A549 (cell line): ENCODE data around the gene CYP27B1. TPM values are rescaled to one million over a fixed set of nuclear protein-coding genes. Genes with fewer than 3 reads are reported as not detected.

ENCODE experiments used
- ATAC-seq, 2 experiments: fragments of 200-7000 bp in 1 of 2; fragments of >200 bp in 1 of 2; cut with Nextera tagmentation in 1 of 2; cut with Tn5 transposase in 1 of 2; 3 replicates each; pipeline versions ENCODE4 v1.8.0 to v1.9.1; 2018 to 2020; ENCODE audit warnings: mild to moderate bottlenecking in 1 of 2, moderate library complexity in 1 of 2
- CTCF ChIA-PET: fragments of 300-600 bp; sonication (Branson Sonifier 250); formaldehyde crosslinking; extraction: SDS; loops from one replicate; lab custom pipeline; 2021; ENCODE audit warnings: antibody characterized with exemption, inconsistent platforms; lab: Yijun Ruan, JAX
- POLR2A ChIA-PET: fragments of 350-600 bp; formaldehyde crosslinking; extraction: SDS; loops from one replicate; lab custom pipeline; 2021; ENCODE audit warnings: antibody characterized with exemption, inconsistent platforms; lab: Yijun Ruan, JAX
- DNase-seq, 2 experiments: peaks; one replicate each; pipeline versions ENCODE4 v3.0.0 to v3.0.0-alpha.2; 2011 to 2016; ENCODE audit warnings: low read depth in 1 of 2, low spot score in 1 of 2
- FAIRE-seq: peaks from 2 replicates; lab custom pipeline; 2011; peaks lifted over from hg19 to GRCh38; lab: Jason Lieb, UNC
- H3K27ac ChIP-seq, 2 experiments: fragments of >200 bp; sonication (Bioruptor Twin); formaldehyde crosslinking; 3 replicates each; pipeline ENCODE4 v1.5.1; 2016 to 2017
- H3K4me1 ChIP-seq: fragments of >200 bp; sonication (Bioruptor Twin); formaldehyde crosslinking; 3 replicates; pipeline ENCODE4 v1.6.1; 2016
- H3K4me2 ChIP-seq: fragments of >200 bp; sonication (Bioruptor Twin); formaldehyde crosslinking; 3 replicates; pipeline ENCODE4 v1.6.1; 2016
- H3K4me3 ChIP-seq: fragments of >200 bp; sonication (Bioruptor Twin); formaldehyde crosslinking; 3 replicates; pipeline ENCODE4 v1.5.1; 2016
- H3K9me3 ChIP-seq: fragments of >200 bp; sonication (Bioruptor Twin); formaldehyde crosslinking; 3 replicates; pipeline ENCODE4 v1.6.1; 2016
- CHD4 ChIP-seq: fragments of 200-600 bp; sonication (generic); IDR thresholded peaks from 2 replicates; pipeline ENCODE4 v1.6.1; 2016; ENCODE audit warnings: antibody characterized with exemption, mild to moderate bottlenecking, borderline replicate concordance
- EHF ChIP-seq: fragments of 250-450 bp; sonication (Bioruptor Pico); IDR thresholded peaks from 2 replicates; pipeline ENCODE4 v1.5.0; 2020; ENCODE audit warnings: mild to moderate bottlenecking
- FOSB ChIP-seq: fragments of 250-450 bp; sonication (Bioruptor Pico); IDR thresholded peaks from 2 replicates; pipeline ENCODE4 v1.5.0; 2020; ENCODE audit warnings: mild to moderate bottlenecking, moderate library complexity
- FOSL2 ChIP-seq, 2 experiments: fragments of 450-650 bp in 1 of 2; fragments of >200 bp in 1 of 2; sonication (Bioruptor Twin) in 1 of 2; formaldehyde crosslinking; IDR thresholded peaks; 2 replicates each; pipeline versions ENCODE4 v1.5.0 to v1.6.1; 2016 to 2020; ENCODE audit warnings: mild to moderate bottlenecking in 1 of 2, moderate library complexity in 1 of 2
- HOXA7 ChIP-seq: fragments of 250-450 bp; sonication (Bioruptor Pico); IDR thresholded peaks from 2 replicates; pipeline ENCODE4 v1.5.0; 2020; ENCODE audit warnings: mild to moderate bottlenecking, moderate library complexity
- HOXB13 ChIP-seq: fragments of 250-450 bp; sonication (Bioruptor Pico); IDR thresholded peaks from 2 replicates; pipeline ENCODE4 v1.5.0; 2020; ENCODE audit warnings: low read depth, mild to moderate bottlenecking, moderate library complexity
- KDM5A ChIP-seq: fragments of 200-600 bp; sonication (generic); IDR thresholded peaks from 2 replicates; pipeline ENCODE4 v1.6.1; 2016; ENCODE audit warnings: antibody characterized with exemption, mild to moderate bottlenecking
- MAFK ChIP-seq: fragments of 450-650 bp; IDR thresholded peaks from 2 replicates; pipeline ENCODE4 v1.6.1; 2014; ENCODE audit not compliant: partially characterized antibody
- MAZ ChIP-seq: fragments of 150-350 bp; IDR thresholded peaks from 2 replicates; pipeline ENCODE4 v1.6.1; 2014; ENCODE audit warnings: antibody characterized with exemption, low read depth, low read length, borderline replicate concordance
- NFE2L2 ChIP-seq: fragments of 150-350 bp; conservative IDR thresholded peaks from 2 replicates; pipeline ENCODE4 v1.6.1; 2014; ENCODE audit warnings: low read length
- POLR2A ChIP-seq: IDR thresholded peaks from 2 replicates; pipeline ENCODE4 v1.6.1; 2012; ENCODE audit warnings: mild to moderate bottlenecking, low read length
- RAD21 ChIP-seq, 2 experiments: fragments of >200 bp in 1 of 2; sonication (Bioruptor Twin) in 1 of 2; formaldehyde crosslinking in 1 of 2; IDR thresholded peaks in 1 of 2; conservative IDR thresholded peaks in 1 of 2; 2 replicates in 1 of 2; 3 replicates in 1 of 2; pipeline ENCODE4 v1.6.1; 2012 to 2018; ENCODE audit warnings: inconsistent platforms in 1 of 2
- RFX5 ChIP-seq: fragments of 450-650 bp; IDR thresholded peaks from 2 replicates; pipeline ENCODE4 v1.7.1; 2014; ENCODE audit warnings: antibody characterized with exemption, mild to moderate bottlenecking, moderate library complexity
- ZC3H11A ChIP-seq: fragments of 450-650 bp; IDR thresholded peaks from 2 replicates; pipeline ENCODE4 v1.6.1; 2014; ENCODE audit warnings: antibody characterized with exemption, mild to moderate bottlenecking
- WGBS: methylation state at CpG from one replicate; pipeline ENCODE4 v1.1.6; 2017; ENCODE audit errors: missing lambda C conversion rate; 5-methylcytosine and 5-hydroxymethylcytosine counted together
- polyA plus RNA-seq, 4 experiments: library from polyadenylated mRNA; depleted of rRNA in 3 of 4; stranded (reverse); fragments of >200 nt; fragmentation: RNase III in 1 of 4; extraction: RNeasy Plus Mini Kit Qiagen cat#74134 plus additional on column Dnase treatment in 1 of 4; gene quantifications; 2 replicates in 3 of 4; 3 replicates in 1 of 4; pipeline ENCODE4 v1.2.3, GENCODE V29; 2011 to 2017
- TF ChIP-seq, protein P1 (sequence below): fragments of >200 bp; sonication (Bioruptor Twin); formaldehyde crosslinking; IDR thresholded peaks from 2 replicates; pipeline ENCODE4 v1.6.1; 2016
- TF ChIP-seq, protein P2 (sequence below): fragments of 200-600 bp; sonication (generic); IDR thresholded peaks from 2 replicates; pipeline ENCODE4 v1.6.1; 2016; ENCODE audit warnings: antibody characterized with exemption, mild to moderate bottlenecking, moderate library complexity
- TF ChIP-seq, protein P3 (sequence below): fragments of >200 bp; sonication (Bioruptor Twin); formaldehyde crosslinking; IDR thresholded peaks from 3 replicates; pipeline ENCODE4 v1.6.1; 2016
- TF ChIP-seq, protein P4 (sequence below): IDR thresholded peaks from 2 replicates; pipeline ENCODE4 v1.6.1; 2012
- TF ChIP-seq, protein P5 (sequence below): fragments of 450-650 bp; IDR thresholded peaks from 2 replicates; pipeline ENCODE4 v1.6.1; 2014; ENCODE audit warnings: antibody characterized with exemption
- TF ChIP-seq, protein P6 (sequence below): fragments of 250-450 bp; sonication (Bioruptor Pico); IDR thresholded peaks from 2 replicates; pipeline ENCODE4 v1.5.0; 2020; ENCODE audit warnings: low read depth, mild to moderate bottlenecking, moderate library complexity

CYP27B1 gene
- polyA plus RNA-seq, 2 of the 4 experiments (the other 2 are of a cell fraction): 1.9 to 2.3 TPM

DNA sequence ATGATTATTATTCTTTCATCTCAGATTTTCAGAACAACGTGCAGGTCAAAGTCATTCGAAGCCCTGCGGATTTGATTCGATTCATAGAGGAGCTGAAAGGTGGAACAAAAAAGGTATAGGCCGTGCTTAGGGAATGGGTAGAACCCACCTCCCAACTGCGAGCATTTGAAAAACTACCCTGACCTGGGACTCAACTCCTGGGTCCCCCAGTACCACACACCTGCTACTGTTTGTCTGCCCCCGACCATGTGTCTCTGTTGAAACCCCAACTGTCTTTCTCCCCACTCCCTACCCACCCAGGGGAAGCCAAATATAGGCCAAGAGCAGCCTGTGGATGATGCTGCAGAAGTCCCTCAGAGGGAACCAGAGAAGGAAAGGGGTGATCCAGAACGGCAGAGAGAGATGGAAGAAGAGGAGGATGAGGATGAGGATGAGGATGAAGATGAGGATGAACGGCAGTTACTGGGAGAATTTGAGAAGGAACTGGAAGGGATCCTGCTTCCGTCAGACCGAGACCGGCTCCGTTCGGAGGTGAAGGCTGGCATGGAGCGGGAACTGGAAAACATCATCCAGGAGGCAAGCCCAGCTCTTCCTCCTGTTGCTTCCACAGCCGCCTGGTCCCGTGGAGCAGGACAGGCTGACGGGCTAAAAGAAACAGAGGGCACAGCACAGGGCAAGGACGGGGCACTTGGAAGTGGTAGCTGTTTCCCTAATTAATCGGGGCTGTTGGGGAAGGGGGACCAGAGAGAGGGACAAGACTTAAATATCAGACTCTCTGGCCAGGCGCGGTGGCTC is 48.8 kb downstream of the CYP27B1 start (continued):
- TF ChIP-seq, protein P1, sequence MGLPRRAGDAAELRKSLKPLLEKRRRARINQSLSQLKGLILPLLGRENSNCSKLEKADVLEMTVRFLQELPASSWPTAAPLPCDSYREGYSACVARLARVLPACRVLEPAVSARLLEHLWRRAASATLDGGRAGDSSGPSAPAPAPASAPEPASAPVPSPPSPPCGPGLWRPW: no peak

DNA sequence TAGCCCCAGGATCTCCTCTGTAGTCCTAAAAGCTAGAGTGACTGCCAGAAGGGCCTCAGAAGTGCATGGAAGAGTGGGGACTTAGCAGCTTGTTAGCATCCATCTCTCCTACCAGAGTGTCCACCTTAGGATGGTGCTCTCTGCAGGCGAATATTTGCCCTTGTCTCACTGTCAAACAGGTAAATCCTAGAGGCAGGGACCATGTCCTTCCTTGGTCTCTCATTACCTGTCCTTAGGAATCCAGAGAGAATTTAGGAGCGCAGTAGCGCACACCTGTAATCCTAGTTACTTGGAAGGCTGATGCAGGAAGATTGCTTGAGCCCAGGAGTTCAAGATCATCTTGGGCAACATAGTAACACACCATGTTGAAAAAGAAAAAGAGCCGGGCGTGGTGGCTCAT is 49.7 kb downstream of the CYP27B1 start:
- ChIA-PET CTCF (interaction anchor here (0.6 to 13.8 kb wide), 5 partner anchors 9 to 134 kb away, joined by 3 to 242 read pairs (median 5); partner anchors contain the start of gene AGAP2), POLR2A (no interaction called here)
- Histone ChIP-seq H3K4me1 (no peaks in the 10 kb centered on the region), H3K4me3 (no peak overlapping the region), H3K4me2 (no peak overlapping the region), H3K27ac (no peak overlapping the region), H3K9me3 (no peaks in the 10 kb centered on the region)
- TF ChIP-seq, protein P2, sequence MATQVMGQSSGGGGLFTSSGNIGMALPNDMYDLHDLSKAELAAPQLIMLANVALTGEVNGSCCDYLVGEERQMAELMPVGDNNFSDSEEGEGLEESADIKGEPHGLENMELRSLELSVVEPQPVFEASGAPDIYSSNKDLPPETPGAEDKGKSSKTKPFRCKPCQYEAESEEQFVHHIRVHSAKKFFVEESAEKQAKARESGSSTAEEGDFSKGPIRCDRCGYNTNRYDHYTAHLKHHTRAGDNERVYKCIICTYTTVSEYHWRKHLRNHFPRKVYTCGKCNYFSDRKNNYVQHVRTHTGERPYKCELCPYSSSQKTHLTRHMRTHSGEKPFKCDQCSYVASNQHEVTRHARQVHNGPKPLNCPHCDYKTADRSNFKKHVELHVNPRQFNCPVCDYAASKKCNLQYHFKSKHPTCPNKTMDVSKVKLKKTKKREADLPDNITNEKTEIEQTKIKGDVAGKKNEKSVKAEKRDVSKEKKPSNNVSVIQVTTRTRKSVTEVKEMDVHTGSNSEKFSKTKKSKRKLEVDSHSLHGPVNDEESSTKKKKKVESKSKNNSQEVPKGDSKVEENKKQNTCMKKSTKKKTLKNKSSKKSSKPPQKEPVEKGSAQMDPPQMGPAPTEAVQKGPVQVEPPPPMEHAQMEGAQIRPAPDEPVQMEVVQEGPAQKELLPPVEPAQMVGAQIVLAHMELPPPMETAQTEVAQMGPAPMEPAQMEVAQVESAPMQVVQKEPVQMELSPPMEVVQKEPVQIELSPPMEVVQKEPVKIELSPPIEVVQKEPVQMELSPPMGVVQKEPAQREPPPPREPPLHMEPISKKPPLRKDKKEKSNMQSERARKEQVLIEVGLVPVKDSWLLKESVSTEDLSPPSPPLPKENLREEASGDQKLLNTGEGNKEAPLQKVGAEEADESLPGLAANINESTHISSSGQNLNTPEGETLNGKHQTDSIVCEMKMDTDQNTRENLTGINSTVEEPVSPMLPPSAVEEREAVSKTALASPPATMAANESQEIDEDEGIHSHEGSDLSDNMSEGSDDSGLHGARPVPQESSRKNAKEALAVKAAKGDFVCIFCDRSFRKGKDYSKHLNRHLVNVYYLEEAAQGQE: no peak
- no peak for TF ChIP-seq FOSB (CRISPR knock-in tag)
- TF ChIP-seq, protein P3, sequence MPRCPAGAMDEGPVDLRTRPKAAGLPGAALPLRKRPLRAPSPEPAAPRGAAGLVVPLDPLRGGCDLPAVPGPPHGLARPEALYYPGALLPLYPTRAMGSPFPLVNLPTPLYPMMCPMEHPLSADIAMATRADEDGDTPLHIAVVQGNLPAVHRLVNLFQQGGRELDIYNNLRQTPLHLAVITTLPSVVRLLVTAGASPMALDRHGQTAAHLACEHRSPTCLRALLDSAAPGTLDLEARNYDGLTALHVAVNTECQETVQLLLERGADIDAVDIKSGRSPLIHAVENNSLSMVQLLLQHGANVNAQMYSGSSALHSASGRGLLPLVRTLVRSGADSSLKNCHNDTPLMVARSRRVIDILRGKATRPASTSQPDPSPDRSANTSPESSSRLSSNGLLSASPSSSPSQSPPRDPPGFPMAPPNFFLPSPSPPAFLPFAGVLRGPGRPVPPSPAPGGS: no peak
- TF ChIP-seq, protein P4, sequence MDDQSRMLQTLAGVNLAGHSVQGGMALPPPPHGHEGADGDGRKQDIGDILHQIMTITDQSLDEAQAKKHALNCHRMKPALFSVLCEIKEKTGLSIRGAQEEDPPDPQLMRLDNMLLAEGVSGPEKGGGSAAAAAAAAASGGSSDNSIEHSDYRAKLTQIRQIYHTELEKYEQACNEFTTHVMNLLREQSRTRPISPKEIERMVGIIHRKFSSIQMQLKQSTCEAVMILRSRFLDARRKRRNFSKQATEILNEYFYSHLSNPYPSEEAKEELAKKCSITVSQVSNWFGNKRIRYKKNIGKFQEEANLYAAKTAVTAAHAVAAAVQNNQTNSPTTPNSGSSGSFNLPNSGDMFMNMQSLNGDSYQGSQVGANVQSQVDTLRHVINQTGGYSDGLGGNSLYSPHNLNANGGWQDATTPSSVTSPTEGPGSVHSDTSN: no peak
- TF ChIP-seq RAD21 (conservative IDR thresholded peaks at IDR 0.05 in 1 of 2, IDR thresholded peaks at IDR 0.05 in 1 of 2): no peak
- TF ChIP-seq NFE2L2: no peak
- no peak for TF ChIP-seq ZC3H11A
- no peak for TF ChIP-seq HOXA7 (CRISPR knock-in tag)
- TF ChIP-seq MAZ: no peak
- FAIRE-seq: no peak
- no peak for ATAC-seq
- WGBS: 94% methylated on average over 5 of the region's 5 CpGs
- DNase-seq: no peak

DNA sequence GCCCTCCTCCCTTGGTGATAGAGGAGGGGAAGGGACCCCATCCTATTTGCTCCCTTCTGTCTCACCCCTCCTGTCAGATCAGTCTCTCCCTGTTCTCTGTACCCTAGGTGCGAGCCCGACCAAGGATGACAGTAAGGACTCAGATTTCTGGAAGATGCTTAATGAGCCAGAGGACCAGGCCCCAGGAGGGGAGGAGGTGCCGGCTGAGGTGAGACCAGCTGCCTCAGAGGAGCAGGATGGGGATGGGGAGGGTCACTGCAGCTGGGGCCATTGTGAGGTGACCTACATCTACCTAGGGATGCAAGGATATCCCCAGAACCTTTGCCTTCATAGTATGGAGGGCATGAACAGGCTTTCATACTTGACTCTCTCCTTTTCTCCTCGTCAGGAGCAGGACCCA is 50.6 kb downstream of the CYP27B1 start:
- WGBS: 93% methylated on average over 4 of the region's 4 CpGs

DNA sequence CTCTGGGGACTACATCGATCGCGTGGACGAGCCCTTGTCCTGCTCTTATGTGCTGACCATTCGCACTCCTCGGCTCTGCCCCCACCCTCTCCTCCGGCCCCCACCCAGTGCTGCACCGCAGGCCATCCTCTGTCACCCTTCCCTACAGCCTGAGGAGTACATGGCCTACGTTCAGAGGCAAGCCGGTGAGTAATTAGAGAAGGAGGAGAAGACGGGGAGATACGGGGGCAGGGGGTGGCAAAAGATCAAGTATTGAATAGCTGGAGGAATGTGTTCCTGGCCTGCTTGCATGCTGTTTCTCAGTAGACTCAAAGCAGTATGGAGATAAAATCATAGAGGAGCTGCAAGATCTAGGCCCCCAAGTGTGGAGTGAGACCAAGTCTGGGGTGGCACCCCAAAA is 51.1 kb downstream of the CYP27B1 start:
- WGBS: 94% methylated on average over 12 of the region's 12 CpGs
- H3K9me3 ChIP-seq: no peaks in the 10 kb centered on the region
- no peaks in the 10 kb centered on the region for H3K4me1 ChIP-seq
- DNase-seq (no peak), FAIRE-seq (no peak), ATAC-seq (no peak)
- H3K4me2 ChIP-seq: no peak overlapping the region
- H3K27ac ChIP-seq: no peak overlapping the region
- ChIA-PET CTCF (interaction anchor here (0.6 to 2.9 kb wide), 4 partner anchors 10 to 1330 kb away, joined by 3 to 23 read pairs (median 3); no protein-coding TSS in a partner anchor), POLR2A (no interaction called here)
- H3K4me3 ChIP-seq: no peak overlapping the region
- TF ChIP-seq CHD4 (no peak), FOSL2 (IDR thresholded peaks at IDR 0.05) (no peak), FOSL2 (CRISPR knock-in tag; IDR thresholded peaks at IDR 0.05) (no peak), RAD21 (conservative IDR thresholded peaks at IDR 0.05 in 1 of 2, IDR thresholded peaks at IDR 0.05 in 1 of 2) (no peak), HOXA7 (CRISPR knock-in tag) (no peak), EHF (CRISPR knock-in tag) (no peak), KDM5A (no peak), POLR2A (no peak)
- TF ChIP-seq, protein P4: no peak
- TF ChIP-seq, protein P1: no peak
- TF ChIP-seq, protein P5, sequence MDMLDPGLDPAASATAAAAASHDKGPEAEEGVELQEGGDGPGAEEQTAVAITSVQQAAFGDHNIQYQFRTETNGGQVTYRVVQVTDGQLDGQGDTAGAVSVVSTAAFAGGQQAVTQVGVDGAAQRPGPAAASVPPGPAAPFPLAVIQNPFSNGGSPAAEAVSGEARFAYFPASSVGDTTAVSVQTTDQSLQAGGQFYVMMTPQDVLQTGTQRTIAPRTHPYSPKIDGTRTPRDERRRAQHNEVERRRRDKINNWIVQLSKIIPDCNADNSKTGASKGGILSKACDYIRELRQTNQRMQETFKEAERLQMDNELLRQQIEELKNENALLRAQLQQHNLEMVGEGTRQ: no peak
- TF ChIP-seq, protein P6, sequence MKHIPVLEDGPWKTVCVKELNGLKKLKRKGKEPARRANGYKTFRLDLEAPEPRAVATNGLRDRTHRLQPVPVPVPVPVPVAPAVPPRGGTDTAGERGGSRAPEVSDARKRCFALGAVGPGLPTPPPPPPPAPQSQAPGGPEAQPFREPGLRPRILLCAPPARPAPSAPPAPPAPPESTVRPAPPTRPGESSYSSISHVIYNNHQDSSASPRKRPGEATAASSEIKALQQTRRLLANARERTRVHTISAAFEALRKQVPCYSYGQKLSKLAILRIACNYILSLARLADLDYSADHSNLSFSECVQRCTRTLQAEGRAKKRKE (CRISPR knock-in tag): no peak

More for the DNA sequence above, 50.6 kb downstream of the CYP27B1 start:
- TF ChIP-seq HOXB13 (CRISPR knock-in tag): no peak
- TF ChIP-seq RFX5: no peak
- no peak for TF ChIP-seq MAFK
- ATAC-seq: no peak
- Histone ChIP-seq H3K4me3 (no peak overlapping the region), H3K4me1 (no peaks in the 10 kb centered on the region), H3K9me3 (no peaks in the 10 kb centered on the region), H3K4me2 (no peak overlapping the region), H3K27ac (no peak overlapping the region)
- no peak for DNase-seq
- ChIA-PET CTCF (interaction anchor here (0.9 to 2.9 kb wide), 5 partner anchors 10 to 24 kb away, joined by 3 to 23 read pairs (median 3); no protein-coding TSS in a partner anchor), POLR2A (no interaction called here)
- no peak for FAIRE-seq
